MM.1S (cell line): Measurements from ENCODE around the gene NBPF4.

ENCODE experiments used
- DNase-seq: peaks from one replicate; pipeline ENCODE4 v3.0.0-alpha.2; 2015
- H2AFZ ChIP-seq: fragments of 300-600 bp; sonication (generic); 2 replicates; pipeline ENCODE4 v1.6.0; 2016; ENCODE audit warnings: antibody characterized with exemption, low read length
- H3F3A ChIP-seq: fragments of 300-600 bp; sonication (generic); 2 replicates; pipeline ENCODE4 v1.6.1; 2016; ENCODE audit warnings: mild to moderate bottlenecking, antibody characterized with exemption, low read length, moderate library complexity, mixed read lengths; ENCODE audit not compliant: insufficient read depth
- H3K27ac ChIP-seq: fragments of 300-600 bp; sonication (generic); 2 replicates; pipeline ENCODE4 v1.5.1; 2016; ENCODE audit warnings: mild to moderate bottlenecking, low read length
- H3K27me3 ChIP-seq: fragments of 300-600 bp; sonication (generic); replicated peaks from 2 replicates; pipeline ENCODE4 v1.6.0; 2016; ENCODE audit warnings: low read length; ENCODE audit not compliant: insufficient read depth
- H3K36me3 ChIP-seq: fragments of 300-600 bp; sonication (generic); replicated peaks from 2 replicates; pipeline ENCODE4 v1.6.1; 2016; ENCODE audit warnings: mild to moderate bottlenecking, low read length, mixed read lengths; ENCODE audit not compliant: insufficient read depth
- H3K4me1 ChIP-seq: fragments of 300-600 bp; sonication (generic); 2 replicates; pipeline ENCODE4 v1.6.1; 2016; ENCODE audit warnings: low read length, mixed read lengths
- H3K4me2 ChIP-seq: fragments of 300-600 bp; sonication (generic); 2 replicates; pipeline ENCODE4 v1.6.0; 2016; ENCODE audit warnings: low read depth, low read length
- H3K4me3 ChIP-seq: fragments of 300-600 bp; sonication (generic); 2 replicates; pipeline ENCODE4 v1.5.1; 2016; ENCODE audit warnings: low read length, mixed read lengths
- H3K79me2 ChIP-seq: fragments of 300-600 bp; sonication (generic); 2 replicates; pipeline ENCODE4 v1.6.1; 2016; ENCODE audit warnings: mixed run types, low read length, mixed read lengths
- H3K9ac ChIP-seq: fragments of 300-600 bp; sonication (generic); 2 replicates; pipeline ENCODE4 v1.6.1; 2016; ENCODE audit warnings: low read length, mixed read lengths
- H3K9me2 ChIP-seq: fragments of 300-600 bp; sonication (generic); replicated peaks from 2 replicates; pipeline ENCODE4 v1.6.1; 2016; ENCODE audit warnings: mild to moderate bottlenecking, low read length, mixed read lengths; ENCODE audit not compliant: insufficient read depth
- H3K9me3 ChIP-seq: fragments of 300-600 bp; sonication (generic); replicated peaks from 2 replicates; pipeline ENCODE4 v1.6.1; 2016; ENCODE audit warnings: mild to moderate bottlenecking, low read length, mixed read lengths; ENCODE audit not compliant: insufficient read depth
- H4K20me1 ChIP-seq: fragments of 300-600 bp; sonication (generic); 2 replicates; pipeline ENCODE4 v1.6.1; 2016; ENCODE audit warnings: mild to moderate bottlenecking, low read length, moderate library complexity, mixed read lengths; ENCODE audit not compliant: insufficient read depth
- EZH2 ChIP-seq: fragments of 300-600 bp; sonication (generic); optimal IDR thresholded peaks from 2 replicates; pipeline ENCODE3; 2017; ENCODE audit warnings: low read depth, mild to moderate bottlenecking, antibody characterized with exemption, low read length, mixed read lengths
- EZH2phosphoT487 ChIP-seq: fragments of 300-600 bp; sonication (generic); IDR thresholded peaks from 2 replicates; pipeline ENCODE4 v1.6.1; 2018; ENCODE audit warnings: antibody characterized with exemption, low read length
- TF ChIP-seq, protein P1 (sequence below): fragments of 300-600 bp; sonication (generic); IDR thresholded peaks from 2 replicates; pipeline ENCODE4 v1.5.1; 2016; ENCODE audit warnings: antibody characterized with exemption, low read length, mixed read lengths

Gene NBPF4

DNA sequence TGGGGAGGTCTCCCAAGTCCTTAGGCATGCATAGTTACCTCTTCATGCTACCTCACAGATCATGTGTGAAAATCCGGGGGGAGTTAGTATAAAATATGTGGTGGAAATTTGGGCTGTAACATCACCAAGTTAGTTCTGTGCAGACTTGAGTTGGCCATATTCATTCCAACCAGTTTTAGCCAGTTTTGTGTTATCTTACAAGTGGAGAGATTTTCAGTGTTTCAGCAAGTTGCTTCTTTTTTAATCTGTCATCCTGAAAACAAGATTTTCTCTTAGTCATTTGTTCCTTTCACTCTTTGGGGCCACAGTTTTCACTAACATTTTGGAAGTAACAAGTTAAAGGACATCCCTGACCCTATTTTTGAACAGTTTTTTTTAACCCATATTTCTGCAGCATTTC is 55.1 kb downstream of the NBPF4 start:
- H3K27me3 ChIP-seq: no peaks in the 10 kb centered on the region
- H3K4me3 ChIP-seq: no peak overlapping the region
- no peaks in the 10 kb centered on the region for H3K9me3 ChIP-seq
- no peaks in the 10 kb centered on the region for H3K36me3 ChIP-seq
- H4K20me1 ChIP-seq: no peaks in the 10 kb centered on the region
- no peak for DNase-seq
- H3K79me2 ChIP-seq: no peaks in the 10 kb centered on the region
- no peaks in the 10 kb centered on the region for H3K9me2 ChIP-seq
- TF ChIP-seq, protein P1, sequence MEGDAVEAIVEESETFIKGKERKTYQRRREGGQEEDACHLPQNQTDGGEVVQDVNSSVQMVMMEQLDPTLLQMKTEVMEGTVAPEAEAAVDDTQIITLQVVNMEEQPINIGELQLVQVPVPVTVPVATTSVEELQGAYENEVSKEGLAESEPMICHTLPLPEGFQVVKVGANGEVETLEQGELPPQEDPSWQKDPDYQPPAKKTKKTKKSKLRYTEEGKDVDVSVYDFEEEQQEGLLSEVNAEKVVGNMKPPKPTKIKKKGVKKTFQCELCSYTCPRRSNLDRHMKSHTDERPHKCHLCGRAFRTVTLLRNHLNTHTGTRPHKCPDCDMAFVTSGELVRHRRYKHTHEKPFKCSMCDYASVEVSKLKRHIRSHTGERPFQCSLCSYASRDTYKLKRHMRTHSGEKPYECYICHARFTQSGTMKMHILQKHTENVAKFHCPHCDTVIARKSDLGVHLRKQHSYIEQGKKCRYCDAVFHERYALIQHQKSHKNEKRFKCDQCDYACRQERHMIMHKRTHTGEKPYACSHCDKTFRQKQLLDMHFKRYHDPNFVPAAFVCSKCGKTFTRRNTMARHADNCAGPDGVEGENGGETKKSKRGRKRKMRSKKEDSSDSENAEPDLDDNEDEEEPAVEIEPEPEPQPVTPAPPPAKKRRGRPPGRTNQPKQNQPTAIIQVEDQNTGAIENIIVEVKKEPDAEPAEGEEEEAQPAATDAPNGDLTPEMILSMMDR: no peak
- peaks cover under 1% of the 10 kb centered on the region; the same call in 1 of the 2 replicates for H3K4me1 ChIP-seq
- no peaks in the 10 kb centered on the region for H3F3A ChIP-seq
- no peak overlapping the region for H2AFZ ChIP-seq
- no peak overlapping the region for H3K4me2 ChIP-seq
- H3K27ac ChIP-seq: no peak overlapping the region
- H3K9ac ChIP-seq: no peak overlapping the region

DNA sequence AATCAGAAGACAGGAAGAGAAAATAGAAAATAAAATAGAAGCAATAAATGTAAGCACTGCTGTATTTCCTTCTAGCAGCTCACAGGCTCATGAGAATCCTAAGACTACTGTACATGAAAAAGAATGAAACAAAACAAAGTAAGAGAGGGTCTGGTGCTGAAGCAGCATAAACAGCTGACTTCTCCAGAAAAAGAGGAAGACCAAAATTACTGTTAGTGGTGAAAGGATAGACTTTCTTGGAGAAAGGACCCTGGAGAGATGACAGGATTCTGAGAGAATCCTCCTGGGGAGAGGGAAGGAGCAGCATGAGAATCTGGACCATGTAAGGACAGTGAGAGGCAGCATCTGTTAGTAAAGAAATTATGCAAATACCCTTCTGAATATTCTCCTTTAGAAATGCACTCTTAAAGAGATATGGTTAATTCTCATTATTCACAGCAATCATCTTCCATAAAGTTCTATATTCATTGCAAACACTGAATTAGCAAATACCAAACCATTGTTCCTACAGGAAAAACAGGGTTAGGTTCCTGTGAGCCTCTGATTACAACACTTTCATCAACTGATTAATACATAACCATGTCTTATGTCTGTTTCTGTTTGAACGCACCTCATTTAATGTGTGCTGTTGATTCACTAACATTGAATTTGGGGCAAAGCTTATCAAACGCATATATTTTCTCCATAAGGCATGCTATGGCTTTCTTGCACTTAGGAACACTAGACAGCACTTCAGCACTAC is 60.7 kb downstream of the NBPF4 start:
- H3K79me2 ChIP-seq: peaks cover 2% of the 10 kb centered on the region; the same call in 1 of the 2 replicates
- TF ChIP-seq, protein P1: no peak
- no peak for TF ChIP-seq EZH2
- TF ChIP-seq EZH2phosphoT487: no peak
- peak overlapping the region; percentile 85 for H3K27ac ChIP-seq
- no peak overlapping the region for H2AFZ ChIP-seq
- H3K4me1 ChIP-seq: peaks cover 23% of the 10 kb centered on the region
- H3K4me2 ChIP-seq: peak overlapping the region; percentile 58
- peak overlapping the region; percentile 7; the same call in 1 of the 2 replicates for H3K4me3 ChIP-seq
- H3K9ac ChIP-seq: peak overlapping the region; percentile 37; the same call in 1 of the 2 replicates
- H3K27me3 ChIP-seq: no peaks in the 10 kb centered on the region
- H3K9me3 ChIP-seq: no peaks in the 10 kb centered on the region
- no peaks in the 10 kb centered on the region for H3K9me2 ChIP-seq
- no peaks in the 10 kb centered on the region for H4K20me1 ChIP-seq
- peaks cover 17% of the 10 kb centered on the region for H3F3A ChIP-seq
- no peak for DNase-seq
- H3K36me3 ChIP-seq: no peaks in the 10 kb centered on the region

DNA sequence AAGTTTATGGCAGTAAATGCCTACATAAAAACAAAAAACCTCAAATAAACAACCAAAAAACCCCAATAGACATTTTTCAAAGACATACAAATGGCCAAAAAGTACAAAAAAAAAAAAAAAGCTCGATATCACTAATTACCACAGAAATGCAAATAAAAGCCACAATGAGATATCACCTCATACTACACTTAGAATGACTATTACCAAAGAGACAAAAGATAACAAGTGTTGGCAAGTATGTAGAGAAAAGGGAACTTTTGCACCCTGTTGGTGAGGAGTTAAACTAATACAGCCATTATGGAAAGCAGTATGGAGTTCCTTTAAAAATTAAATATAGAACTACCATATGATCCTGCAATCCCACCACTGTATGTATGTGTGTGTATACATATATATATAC is 64.9 kb downstream of the NBPF4 start:
- H3K36me3 ChIP-seq: no peaks in the 10 kb centered on the region

More for the DNA sequence above, 64.9 kb downstream of the NBPF4 start:
- Histone ChIP-seq H3K79me2 (peaks cover 3% of the 10 kb centered on the region; the same call in 1 of the 2 replicates), H2AFZ (no peak overlapping the region), H3F3A (peaks cover 17% of the 10 kb centered on the region), H3K4me3 (no peak overlapping the region), H3K4me1 (peaks cover 23% of the 10 kb centered on the region), H3K9me2 (no peaks in the 10 kb centered on the region), H3K27ac (no peak overlapping the region), H3K9ac (no peak overlapping the region), H3K27me3 (no peaks in the 10 kb centered on the region), H3K4me2 (no peak overlapping the region), H4K20me1 (no peaks in the 10 kb centered on the region), H3K9me3 (no peaks in the 10 kb centered on the region)
- TF ChIP-seq, protein P1: no peak
- TF ChIP-seq EZH2 (no peak), EZH2phosphoT487 (no peak)
- DNase-seq: no peak
